ENCODE data around the gene VWC2L.
A peak's percentile ranks its signal among the peaks of the same experiment; 100 is the strongest.

VWC2L gene

GRCh38 chr2:214484701-214485100 lies 73.8 kb downstream of the VWC2L start:
- no peak overlapping the region for H3K27ac ChIP-seq
- no peaks in the 10 kb centered on the region for H3K4me1 ChIP-seq
- TF ChIP-seq Cebpa-rat (IDR thresholded peaks at IDR 0.05), result no peak
- no peaks in the 10 kb centered on the region for H4K20me1 ChIP-seq
- no peak overlapping the region for H3K4me2 ChIP-seq
- H3K27me3 ChIP-seq, result no peaks in the 10 kb centered on the region
- no peak overlapping the region for H3K9ac ChIP-seq
- no peaks in the 10 kb centered on the region for H3K9me3 ChIP-seq (replicated peaks in 1 of 11)
- no peak overlapping the region for H3K4me3 ChIP-seq
- no peaks in the 10 kb centered on the region for H3K36me3 ChIP-seq

- no peaks in the 10 kb centered on the region for H3K36me3 ChIP-seq
- no peaks in the 10 kb centered on the region for H3K9me3 ChIP-seq (replicated peaks in 1 of 11)
- no peak for TF ChIP-seq Cebpa-rat (IDR thresholded peaks at IDR 0.05)
- no peak overlapping the region for H3K4me3 ChIP-seq
- H3K4me2 ChIP-seq, result no peak overlapping the region
- peaks cover 0 to 5% (median 0%) of the 10 kb centered on the region in 10 experiments; a peak in 3 of 20 replicates for H3K4me1 ChIP-seq
- H4K20me1 ChIP-seq, result no peaks in the 10 kb centered on the region
- no peak overlapping the region for H3K9ac ChIP-seq
- no peaks in the 10 kb centered on the region for H3K27me3 ChIP-seq
- no peak overlapping the region for H3K27ac ChIP-seq
Observed at GRCh38 chr2:214489181-214489580, 78.3 kb downstream of the VWC2L start.

GRCh38 chr2:214489702-214490101 lies 78.8 kb downstream of the VWC2L start:
- H3K9me3 ChIP-seq (replicated peaks in 1 of 11), result no peaks in the 10 kb centered on the region
- peaks cover 0 to 5% (median 0%) of the 10 kb centered on the region in 10 experiments; a peak in 3 of 20 replicates for H3K4me1 ChIP-seq
- no peak for TF ChIP-seq Cebpa-rat (IDR thresholded peaks at IDR 0.05)
- H3K4me3 ChIP-seq, result no peak overlapping the region
- H3K9ac ChIP-seq, result no peak overlapping the region
- H3K4me2 ChIP-seq, result no peak overlapping the region
- H3K36me3 ChIP-seq, result no peaks in the 10 kb centered on the region
- H4K20me1 ChIP-seq, result no peaks in the 10 kb centered on the region
- no peak overlapping the region for H3K27ac ChIP-seq
- H3K27me3 ChIP-seq, result no peaks in the 10 kb centered on the region

GRCh38 chr2:214492152-214492551 lies 81.3 kb downstream of the VWC2L start:
- peaks cover 0 to 5% (median 0%) of the 10 kb centered on the region in 10 experiments; a peak in 3 of 20 replicates for H3K4me1 ChIP-seq
- H3K27me3 ChIP-seq, result no peaks in the 10 kb centered on the region
- no peaks in the 10 kb centered on the region for H3K36me3 ChIP-seq
- no peak overlapping the region for H3K9ac ChIP-seq
- TF ChIP-seq Cebpa-rat (IDR thresholded peaks at IDR 0.05), result no peak
- H3K4me3 ChIP-seq, result no peak overlapping the region
- no peaks in the 10 kb centered on the region for H4K20me1 ChIP-seq
- H3K9me3 ChIP-seq (replicated peaks in 1 of 11), result no peaks in the 10 kb centered on the region
- H3K27ac ChIP-seq, result no peak overlapping the region
- H3K4me2 ChIP-seq, result 0 out of 22 replicates have a peak overlapping the region, but pooled peaks of 1 of the 11 experiments have one; percentile 8

- Histone ChIP-seq H3K9me3 (replicated peaks in 1 of 11) (no peaks in the 10 kb centered on the region), H3K27me3 (no peaks in the 10 kb centered on the region), H3K27ac (no peak overlapping the region), H3K9ac (no peak overlapping the region), H3K4me1 (peaks cover 0 to 5% (median 0%) of the 10 kb centered on the region in 10 experiments; a peak in 3 of 20 replicates), H3K4me2 (no peak overlapping the region), H3K4me3 (no peak overlapping the region), H4K20me1 (no peaks in the 10 kb centered on the region), H3K36me3 (no peaks in the 10 kb centered on the region)
- TF ChIP-seq Cebpa-rat (IDR thresholded peaks at IDR 0.05), result no peak
Observed at GRCh38 chr2:214492608-214493007, 81.8 kb downstream of the VWC2L start.

- Histone ChIP-seq H3K4me1 (no peaks in the 10 kb centered on the region; a peak in 1 of 20 replicates), H3K9ac (no peak overlapping the region), H3K27me3 (no peaks in the 10 kb centered on the region), H3K4me3 (no peak overlapping the region), H3K9me3 (replicated peaks in 1 of 11) (no peaks in the 10 kb centered on the region), H3K4me2 (no peak overlapping the region), H3K36me3 (no peaks in the 10 kb centered on the region), H4K20me1 (no peaks in the 10 kb centered on the region), H3K27ac (no peak overlapping the region)
- no peak for TF ChIP-seq Cebpa-rat (IDR thresholded peaks at IDR 0.05)
Observed at GRCh38 chr2:214497489-214497888, 86.6 kb downstream of the VWC2L start.

- Histone ChIP-seq H4K20me1 (no peaks in the 10 kb centered on the region), H3K27ac (no peak overlapping the region), H3K9me3 (replicated peaks in 1 of 11) (no peaks in the 10 kb centered on the region), H3K27me3 (no peaks in the 10 kb centered on the region), H3K4me2 (no peak overlapping the region), H3K9ac (no peak overlapping the region), H3K4me3 (no peak overlapping the region), H3K36me3 (no peaks in the 10 kb centered on the region), H3K4me1 (no peaks in the 10 kb centered on the region)
- no peak for TF ChIP-seq Cebpa-rat (IDR thresholded peaks at IDR 0.05)
Observed at GRCh38 chr2:214503568-214503967, 92.7 kb downstream of the VWC2L start.

GRCh38 chr2:214504599-214505376 lies 93.9 kb downstream of the VWC2L start:
- Histone ChIP-seq H3K4me3 (no peak overlapping the region), H4K20me1 (no peaks in the 10 kb centered on the region), H3K27me3 (no peaks in the 10 kb centered on the region), H3K4me2 (no peak overlapping the region), H3K4me1 (no peaks in the 10 kb centered on the region), H3K9ac (no peak overlapping the region), H3K9me3 (replicated peaks in 1 of 11) (no peaks in the 10 kb centered on the region), H3K36me3 (no peaks in the 10 kb centered on the region), H3K27ac (no peak overlapping the region)
- TF ChIP-seq Cebpa-rat (IDR thresholded peaks at IDR 0.05), result no peak

- no peaks in the 10 kb centered on the region for H3K27me3 ChIP-seq
- H3K4me2 ChIP-seq, result no peak overlapping the region
- no peaks in the 10 kb centered on the region for H3K36me3 ChIP-seq
- H3K4me3 ChIP-seq, result no peak overlapping the region
- H3K4me1 ChIP-seq, result no peaks in the 10 kb centered on the region
- TF ChIP-seq Cebpa-rat (IDR thresholded peaks at IDR 0.05), result no peak
- no peaks in the 10 kb centered on the region for H3K9me3 ChIP-seq (replicated peaks in 1 of 11)
- no peak overlapping the region for H3K27ac ChIP-seq
- no peak overlapping the region for H3K9ac ChIP-seq
- no peaks in the 10 kb centered on the region for H4K20me1 ChIP-seq
Observed at GRCh38 chr2:214507032-214507431, 96.2 kb downstream of the VWC2L start.

- Histone ChIP-seq H3K27ac (no peak overlapping the region), H3K4me2 (no peak overlapping the region), H3K4me3 (no peak overlapping the region), H4K20me1 (no peaks in the 10 kb centered on the region), H3K4me1 (no peaks in the 10 kb centered on the region), H3K9ac (no peak overlapping the region), H3K27me3 (no peaks in the 10 kb centered on the region), H3K36me3 (no peaks in the 10 kb centered on the region), H3K9me3 (replicated peaks in 1 of 11) (no peaks in the 10 kb centered on the region)
- no peak for TF ChIP-seq Cebpa-rat (IDR thresholded peaks at IDR 0.05)
Observed at GRCh38 chr2:214514704-214515103, 103.8 kb downstream of the VWC2L start.
